ENCODE measurements around the gene KCNAB1.

The KCNAB1 gene

GRCh38 chr3:156216216-156216615 is 95.8 kb downstream of the KCNAB1 start:
- TF ChIP-seq ISL1 (CRISPR knock-in tag; IDR thresholded peaks at IDR 0.05): no peak
- no peak for TF ChIP-seq SNAI2 (CRISPR knock-in tag; IDR thresholded peaks at IDR 0.05)
- TF ChIP-seq ZNF70 (CRISPR knock-in tag; IDR thresholded peaks at IDR 0.05): no peak
- no peak for TF ChIP-seq ZNF565 (CRISPR knock-in tag; conservative IDR thresholded peaks at IDR 0.05; ENCODE audit: low read depth)
- TF ChIP-seq ARNTL (CRISPR knock-in tag; IDR thresholded peaks at IDR 0.05; ENCODE audit: borderline replicate concordance, low read depth): no peak
- no peak for TF ChIP-seq GLIS3 (CRISPR knock-in tag; IDR thresholded peaks at IDR 0.05)
- TF ChIP-seq OSR1 (CRISPR knock-in tag; IDR thresholded peaks at IDR 0.05): no peak
- TF ChIP-seq TCF4 (CRISPR knock-in tag; IDR thresholded peaks at IDR 0.05; ENCODE audit: borderline replicate concordance): no peak
- TF ChIP-seq ESRRG (CRISPR knock-in tag; IDR thresholded peaks at IDR 0.05): no peak
- TF ChIP-seq TOX (CRISPR knock-in tag; IDR thresholded peaks at IDR 0.05; ENCODE audit: borderline replicate concordance): no peak
- no peak for TF ChIP-seq CSDC2 (CRISPR knock-in tag; IDR thresholded peaks at IDR 0.05)
- no peak for TF ChIP-seq RARB (CRISPR knock-in tag; IDR thresholded peaks at IDR 0.05)
- no peak for TF ChIP-seq PPARA (CRISPR knock-in tag; IDR thresholded peaks at IDR 0.05; ENCODE audit: borderline replicate concordance)
- TF ChIP-seq, protein P1, sequence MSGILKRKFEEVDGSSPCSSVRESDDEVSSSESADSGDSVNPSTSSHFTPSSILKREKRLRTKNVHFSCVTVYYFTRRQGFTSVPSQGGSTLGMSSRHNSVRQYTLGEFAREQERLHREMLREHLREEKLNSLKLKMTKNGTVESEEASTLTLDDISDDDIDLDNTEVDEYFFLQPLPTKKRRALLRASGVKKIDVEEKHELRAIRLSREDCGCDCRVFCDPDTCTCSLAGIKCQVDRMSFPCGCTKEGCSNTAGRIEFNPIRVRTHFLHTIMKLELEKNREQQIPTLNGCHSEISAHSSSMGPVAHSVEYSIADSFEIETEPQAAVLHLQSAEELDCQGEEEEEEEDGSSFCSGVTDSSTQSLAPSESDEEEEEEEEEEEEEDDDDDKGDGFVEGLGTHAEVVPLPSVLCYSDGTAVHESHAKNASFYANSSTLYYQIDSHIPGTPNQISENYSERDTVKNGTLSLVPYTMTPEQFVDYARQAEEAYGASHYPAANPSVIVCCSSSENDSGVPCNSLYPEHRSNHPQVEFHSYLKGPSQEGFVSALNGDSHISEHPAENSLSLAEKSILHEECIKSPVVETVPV (CRISPR knock-in tag; IDR thresholded peaks at IDR 0.05): no peak
- TF ChIP-seq PATZ1 (CRISPR knock-in tag; IDR thresholded peaks at IDR 0.05; ENCODE audit: borderline replicate concordance): no peak
- no peak for TF ChIP-seq BACH2 (CRISPR knock-in tag; IDR thresholded peaks at IDR 0.05; ENCODE audit: borderline replicate concordance)
- TF ChIP-seq, protein P2, sequence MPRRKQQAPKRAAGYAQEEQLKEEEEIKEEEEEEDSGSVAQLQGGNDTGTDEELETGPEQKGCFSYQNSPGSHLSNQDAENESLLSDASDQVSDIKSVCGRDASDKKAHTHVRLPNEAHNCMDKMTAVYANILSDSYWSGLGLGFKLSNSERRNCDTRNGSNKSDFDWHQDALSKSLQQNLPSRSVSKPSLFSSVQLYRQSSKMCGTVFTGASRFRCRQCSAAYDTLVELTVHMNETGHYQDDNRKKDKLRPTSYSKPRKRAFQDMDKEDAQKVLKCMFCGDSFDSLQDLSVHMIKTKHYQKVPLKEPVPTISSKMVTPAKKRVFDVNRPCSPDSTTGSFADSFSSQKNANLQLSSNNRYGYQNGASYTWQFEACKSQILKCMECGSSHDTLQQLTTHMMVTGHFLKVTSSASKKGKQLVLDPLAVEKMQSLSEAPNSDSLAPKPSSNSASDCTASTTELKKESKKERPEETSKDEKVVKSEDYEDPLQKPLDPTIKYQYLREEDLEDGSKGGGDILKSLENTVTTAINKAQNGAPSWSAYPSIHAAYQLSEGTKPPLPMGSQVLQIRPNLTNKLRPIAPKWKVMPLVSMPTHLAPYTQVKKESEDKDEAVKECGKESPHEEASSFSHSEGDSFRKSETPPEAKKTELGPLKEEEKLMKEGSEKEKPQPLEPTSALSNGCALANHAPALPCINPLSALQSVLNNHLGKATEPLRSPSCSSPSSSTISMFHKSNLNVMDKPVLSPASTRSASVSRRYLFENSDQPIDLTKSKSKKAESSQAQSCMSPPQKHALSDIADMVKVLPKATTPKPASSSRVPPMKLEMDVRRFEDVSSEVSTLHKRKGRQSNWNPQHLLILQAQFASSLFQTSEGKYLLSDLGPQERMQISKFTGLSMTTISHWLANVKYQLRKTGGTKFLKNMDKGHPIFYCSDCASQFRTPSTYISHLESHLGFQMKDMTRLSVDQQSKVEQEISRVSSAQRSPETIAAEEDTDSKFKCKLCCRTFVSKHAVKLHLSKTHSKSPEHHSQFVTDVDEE (CRISPR knock-in tag; IDR thresholded peaks at IDR 0.05): no peak
- ATAC-seq: peak; percentile 42

GRCh38 chr3:156216852-156217251 is 96.5 kb downstream of the KCNAB1 start:
- TF ChIP-seq, protein P1 (CRISPR knock-in tag; IDR thresholded peaks at IDR 0.05): no peak
- TF ChIP-seq ZNF70 (CRISPR knock-in tag; IDR thresholded peaks at IDR 0.05) (no peak), ZNF8 (CRISPR knock-in tag; IDR thresholded peaks at IDR 0.05) (no peak), BACH2 (CRISPR knock-in tag; IDR thresholded peaks at IDR 0.05; ENCODE audit: borderline replicate concordance) (no peak)
- ATAC-seq: no peak

- no peak for TF ChIP-seq ISL1 (CRISPR knock-in tag; IDR thresholded peaks at IDR 0.05)
- ATAC-seq: peak; percentile 52
Observed at GRCh38 chr3:156217674-156218352, 97.4 kb downstream of the KCNAB1 start.

- no peak for ATAC-seq
- TF ChIP-seq PPARA (CRISPR knock-in tag; IDR thresholded peaks at IDR 0.05; ENCODE audit: borderline replicate concordance) (no peak), CSDC2 (CRISPR knock-in tag; IDR thresholded peaks at IDR 0.05) (no peak), RARB (CRISPR knock-in tag; IDR thresholded peaks at IDR 0.05) (no peak), ARNTL (CRISPR knock-in tag; IDR thresholded peaks at IDR 0.05; ENCODE audit: borderline replicate concordance, low read depth) (no peak), SNAI2 (CRISPR knock-in tag; IDR thresholded peaks at IDR 0.05) (no peak), OSR1 (CRISPR knock-in tag; IDR thresholded peaks at IDR 0.05) (no peak), BACH2 (CRISPR knock-in tag; IDR thresholded peaks at IDR 0.05; ENCODE audit: borderline replicate concordance) (no peak), POU6F1 (CRISPR knock-in tag; IDR thresholded peaks at IDR 0.05; ENCODE audit: borderline replicate concordance, low read depth) (no peak), ZNF565 (CRISPR knock-in tag; conservative IDR thresholded peaks at IDR 0.05; ENCODE audit: low read depth) (no peak), ZC3H10 (CRISPR knock-in tag; IDR thresholded peaks at IDR 0.05) (no peak), TOX (CRISPR knock-in tag; IDR thresholded peaks at IDR 0.05; ENCODE audit: borderline replicate concordance) (no peak), ZFP3 (CRISPR knock-in tag; IDR thresholded peaks at IDR 0.05) (no peak)
- TF ChIP-seq, protein P3, sequence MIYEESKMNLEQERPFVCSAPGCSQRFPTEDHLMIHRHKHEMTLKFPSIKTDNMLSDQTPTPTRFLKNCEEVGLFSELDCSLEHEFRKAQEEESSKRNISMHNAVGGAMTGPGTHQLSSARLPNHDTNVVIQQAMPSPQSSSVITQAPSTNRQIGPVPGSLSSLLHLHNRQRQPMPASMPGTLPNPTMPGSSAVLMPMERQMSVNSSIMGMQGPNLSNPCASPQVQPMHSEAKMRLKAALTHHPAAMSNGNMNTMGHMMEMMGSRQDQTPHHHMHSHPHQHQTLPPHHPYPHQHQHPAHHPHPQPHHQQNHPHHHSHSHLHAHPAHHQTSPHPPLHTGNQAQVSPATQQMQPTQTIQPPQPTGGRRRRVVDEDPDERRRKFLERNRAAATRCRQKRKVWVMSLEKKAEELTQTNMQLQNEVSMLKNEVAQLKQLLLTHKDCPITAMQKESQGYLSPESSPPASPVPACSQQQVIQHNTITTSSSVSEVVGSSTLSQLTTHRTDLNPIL (CRISPR knock-in tag; IDR thresholded peaks at IDR 0.05; ENCODE audit: low read depth): no peak
- TF ChIP-seq, protein P1 (CRISPR knock-in tag; IDR thresholded peaks at IDR 0.05): no peak
Observed at GRCh38 chr3:156218353-156218744, 98.0 kb downstream of the KCNAB1 start.
